CD14-positive monocyte (primary cell): ENCODE results near the gene NID2. TPM values are rescaled to one million over a fixed set of nuclear protein-coding genes. Genes with fewer than 3 reads are reported as not detected.

Experiments used
- DNase-seq, 3 donors: peaks; one replicate each; pipeline ENCODE4 v3.0.0-alpha.2; 2011 to 2022
- H2AFZ ChIP-seq: 2 replicates; pipeline ENCODE4 v1.6.0; 2012; ENCODE audit warnings: mild to moderate bottlenecking, low read depth, low read length, inconsistent platforms; ENCODE audit not compliant: insufficient read depth, poor library complexity, severe bottlenecking
- H3K27ac ChIP-seq, 2 donors: 1 replicate in 1 of 2; 2 replicates in 1 of 2; pipeline ENCODE4 v1.5.1; 2012 to 2013; ENCODE audit warnings: low read length in 2 of 2, control low read depth in 1 of 2, inconsistent platforms in 1 of 2, low read depth in 1 of 2, mild to moderate bottlenecking in 1 of 2
- H3K27me3 ChIP-seq, 2 donors: one replicate each; pipeline versions ENCODE4 v1.6.0 to v1.6.1; 2011 to 2013; ENCODE audit warnings: low read length in 2 of 2; ENCODE audit not compliant: control insufficient read depth in 2 of 2, insufficient read depth in 2 of 2
- H3K36me3 ChIP-seq, 2 donors: replicated peaks in 1 of 2; 1 replicate in 1 of 2; 2 replicates in 1 of 2; pipeline versions ENCODE4 v1.5.1 to v1.6.1; 2012 to 2013; ENCODE audit warnings: low read length in 2 of 2, control low read depth in 1 of 2, inconsistent platforms in 1 of 2, mild to moderate bottlenecking in 1 of 2; ENCODE audit not compliant: insufficient read depth in 2 of 2, control insufficient read depth in 1 of 2
- H3K4me1 ChIP-seq, 2 donors: 1 replicate in 1 of 2; 2 replicates in 1 of 2; pipeline versions ENCODE4 v1.5.1 to v1.6.1; 2012 to 2013; ENCODE audit warnings: low read length in 2 of 2, control low read depth in 1 of 2, inconsistent platforms in 1 of 2, mild to moderate bottlenecking in 1 of 2, moderate library complexity in 1 of 2; ENCODE audit not compliant: insufficient read depth in 2 of 2, control insufficient read depth in 1 of 2
- H3K4me2 ChIP-seq: replicated peaks from 2 replicates; pipeline ENCODE3; 2012; ENCODE audit warnings: low read length, moderate library complexity, mild to moderate bottlenecking; ENCODE audit not compliant: poor library complexity, severe bottlenecking; ENCODE audit errors: extremely low read depth
- H3K4me3 ChIP-seq, 3 experiments: fragments of 200-600 bp in 1 of 3; sonication (generic) in 1 of 3; replicated peaks in 1 of 3; 1 replicate in 2 of 3; 2 replicates in 1 of 3; pipeline ENCODE4 v1.5.1; 2011 to 2013; ENCODE audit warnings: low read length in 3 of 3, mild to moderate bottlenecking in 3 of 3, control low read depth in 2 of 3, low read depth in 2 of 3, inconsistent platforms in 1 of 3, moderate library complexity in 1 of 3
- H3K79me2 ChIP-seq: 2 replicates; pipeline ENCODE4 v1.6.0; 2012; ENCODE audit warnings: mild to moderate bottlenecking, control low read depth, inconsistent platforms, low read length, moderate library complexity; ENCODE audit not compliant: insufficient read depth
- H3K9ac ChIP-seq: 2 replicates; pipeline ENCODE4 v1.6.0; 2017; ENCODE audit warnings: low read length, mild to moderate bottlenecking; ENCODE audit not compliant: insufficient read depth, poor library complexity, severe bottlenecking
- H3K9me3 ChIP-seq, 2 donors: replicated peaks in 1 of 2; 1 replicate in 1 of 2; 2 replicates in 1 of 2; pipeline versions ENCODE4 v1.5.1 to v1.6.1; 2012 to 2013; ENCODE audit warnings: low read length in 2 of 2, control low read depth in 1 of 2; ENCODE audit not compliant: control insufficient read depth in 1 of 2, insufficient read depth in 1 of 2
- H4K20me1 ChIP-seq: 2 replicates; pipeline ENCODE4 v1.6.0; 2012; ENCODE audit warnings: mild to moderate bottlenecking, low read length, control low read depth, moderate library complexity; ENCODE audit not compliant: insufficient read depth
- H3K27ac Mint-ChIP-seq, 7 donors: one replicate each; pipeline ENCODE4 v1.8.0; 2020; ENCODE audit warnings: mild to moderate bottlenecking in 7 of 7, mixed read lengths in 7 of 7, moderate library complexity in 6 of 7, inconsistent platforms in 2 of 7
- H3K27me3 Mint-ChIP-seq, 3 donors: one replicate each; pipeline ENCODE4 v1.8.0; 2021 to 2022; ENCODE audit warnings: low read depth in 3 of 3, mild to moderate bottlenecking in 3 of 3, mixed read lengths in 3 of 3, moderate library complexity in 3 of 3, inconsistent platforms in 1 of 3
- H3K36me3 Mint-ChIP-seq, 2 donors: one replicate each; pipeline ENCODE4 v1.8.0; 2020; ENCODE audit warnings: mixed read lengths in 2 of 2, inconsistent platforms in 1 of 2, mild to moderate bottlenecking in 1 of 2
- H3K4me1 Mint-ChIP-seq: one replicate; pipeline ENCODE4 v1.8.0; 2020; ENCODE audit warnings: mild to moderate bottlenecking, mixed read lengths
- H3K4me3 Mint-ChIP-seq, 2 donors: one replicate each; pipeline ENCODE4 v1.8.0; 2020; ENCODE audit warnings: mild to moderate bottlenecking in 2 of 2, mixed read lengths in 2 of 2, moderate library complexity in 1 of 2
- H3K9me3 Mint-ChIP-seq, 7 donors: one replicate each; pipeline ENCODE4 v1.8.0; 2020 to 2022; ENCODE audit warnings: mixed read lengths in 7 of 7, mild to moderate bottlenecking in 6 of 7, moderate library complexity in 6 of 7, inconsistent platforms in 2 of 7
- WGBS: methylation state at CpG from one replicate; pipeline ENCODE4 v1.1.5; 2013; ENCODE audit warnings: missing lambda C conversion rate; ENCODE audit not compliant: insufficient coverage; 5-methylcytosine and 5-hydroxymethylcytosine counted together
- intact Hi-C, 2 donors: fragments of 100-400 bp; cut with micrococcal nuclease; formaldehyde crosslinking; loops; one replicate each; pipeline versions ENCODE4 v1.15.0 to v1.15.1; 2023
- polyA plus RNA-seq, 3 donors: library from polyadenylated mRNA; depleted of rRNA in 1 of 3; unstranded in 2 of 3; stranded (reverse) in 1 of 3; fragments of 300-500 nt in 2 of 3; fragments of >200 nt in 1 of 3; fragmentation: Illumina TruSeq in 2 of 3; gene quantifications; 1 replicate in 2 of 3; 2 replicates in 1 of 3; pipeline ENCODE4 v1.2.3, GENCODE V29; 2012 to 2021
- TF ChIP-seq, protein P1 (sequence below): fragments of 200-600 bp; IDR thresholded peaks from one replicate; pipeline ENCODE4 v1.8.0; 2022; ENCODE audit warnings: antibody characterized with exemption, mild to moderate bottlenecking

NID2 gene
- polyA plus RNA-seq, 3 donors, result not detected

DNA sequence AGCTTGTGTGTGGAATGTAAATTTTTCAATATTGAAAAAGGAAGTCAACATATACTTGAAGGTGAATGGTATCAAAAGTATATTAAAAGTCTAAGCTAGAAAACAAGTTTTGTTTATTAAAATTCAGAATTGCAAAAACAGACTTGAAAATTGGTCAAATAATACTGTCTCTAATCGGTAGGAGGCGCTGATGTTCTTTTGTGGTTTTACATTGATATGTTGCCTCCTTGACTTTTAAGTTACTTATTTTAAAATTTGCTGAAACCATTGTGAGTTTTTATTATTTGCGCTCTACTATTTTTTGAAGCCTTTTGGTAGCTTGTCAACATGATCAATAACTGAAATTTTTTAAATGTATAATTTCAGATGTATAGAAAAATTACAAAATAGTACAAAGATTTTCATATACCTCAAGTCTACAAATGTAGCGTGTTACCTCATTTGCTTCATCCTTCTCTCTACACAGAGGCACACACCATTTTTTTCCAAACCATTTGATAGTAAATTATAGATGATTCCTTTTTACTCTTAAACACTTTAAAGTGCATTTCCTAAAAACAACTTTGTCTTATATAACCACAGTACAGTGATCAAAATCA is 72.6 kb downstream of the NID2 start:
- Histone ChIP-seq H3K79me2 (peaks cover 25% of the 10 kb centered on the region), H2AFZ (no peak overlapping the region), H3K4me2 (no peak overlapping the region), H3K27me3 (no peaks in the 10 kb centered on the region), H3K27ac (no peak overlapping the region), H3K4me1 (no peaks in the 10 kb centered on the region), H3K9me3 (no peaks in the 10 kb centered on the region), H3K4me3 (no peak overlapping the region), H3K36me3 (peaks cover 75 to 97% of the 10 kb centered on the region in 2 donors), H3K9ac (no peak overlapping the region), H4K20me1 (peaks cover 10% of the 10 kb centered on the region)
- H3K27ac Mint-ChIP-seq, result no peak overlapping the region
- H3K36me3 Mint-ChIP-seq, result peaks cover 76 to 79% of the 10 kb centered on the region in 2 donors
- no peaks in the 10 kb centered on the region for H3K9me3 Mint-ChIP-seq
- no peaks in the 10 kb centered on the region for H3K27me3 Mint-ChIP-seq
- intact Hi-C loops, result no loop called here
- WGBS, result no CpG with 5 or more reads among the region's 4 CpGs
- TF ChIP-seq, protein P1, sequence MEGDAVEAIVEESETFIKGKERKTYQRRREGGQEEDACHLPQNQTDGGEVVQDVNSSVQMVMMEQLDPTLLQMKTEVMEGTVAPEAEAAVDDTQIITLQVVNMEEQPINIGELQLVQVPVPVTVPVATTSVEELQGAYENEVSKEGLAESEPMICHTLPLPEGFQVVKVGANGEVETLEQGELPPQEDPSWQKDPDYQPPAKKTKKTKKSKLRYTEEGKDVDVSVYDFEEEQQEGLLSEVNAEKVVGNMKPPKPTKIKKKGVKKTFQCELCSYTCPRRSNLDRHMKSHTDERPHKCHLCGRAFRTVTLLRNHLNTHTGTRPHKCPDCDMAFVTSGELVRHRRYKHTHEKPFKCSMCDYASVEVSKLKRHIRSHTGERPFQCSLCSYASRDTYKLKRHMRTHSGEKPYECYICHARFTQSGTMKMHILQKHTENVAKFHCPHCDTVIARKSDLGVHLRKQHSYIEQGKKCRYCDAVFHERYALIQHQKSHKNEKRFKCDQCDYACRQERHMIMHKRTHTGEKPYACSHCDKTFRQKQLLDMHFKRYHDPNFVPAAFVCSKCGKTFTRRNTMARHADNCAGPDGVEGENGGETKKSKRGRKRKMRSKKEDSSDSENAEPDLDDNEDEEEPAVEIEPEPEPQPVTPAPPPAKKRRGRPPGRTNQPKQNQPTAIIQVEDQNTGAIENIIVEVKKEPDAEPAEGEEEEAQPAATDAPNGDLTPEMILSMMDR, result peak; percentile 76
- DNase-seq, result peak in 1 of 3 donors; percentile 27
- peaks cover 5% of the 10 kb centered on the region for H3K4me1 Mint-ChIP-seq
- no peak overlapping the region for H3K4me3 Mint-ChIP-seq

DNA sequence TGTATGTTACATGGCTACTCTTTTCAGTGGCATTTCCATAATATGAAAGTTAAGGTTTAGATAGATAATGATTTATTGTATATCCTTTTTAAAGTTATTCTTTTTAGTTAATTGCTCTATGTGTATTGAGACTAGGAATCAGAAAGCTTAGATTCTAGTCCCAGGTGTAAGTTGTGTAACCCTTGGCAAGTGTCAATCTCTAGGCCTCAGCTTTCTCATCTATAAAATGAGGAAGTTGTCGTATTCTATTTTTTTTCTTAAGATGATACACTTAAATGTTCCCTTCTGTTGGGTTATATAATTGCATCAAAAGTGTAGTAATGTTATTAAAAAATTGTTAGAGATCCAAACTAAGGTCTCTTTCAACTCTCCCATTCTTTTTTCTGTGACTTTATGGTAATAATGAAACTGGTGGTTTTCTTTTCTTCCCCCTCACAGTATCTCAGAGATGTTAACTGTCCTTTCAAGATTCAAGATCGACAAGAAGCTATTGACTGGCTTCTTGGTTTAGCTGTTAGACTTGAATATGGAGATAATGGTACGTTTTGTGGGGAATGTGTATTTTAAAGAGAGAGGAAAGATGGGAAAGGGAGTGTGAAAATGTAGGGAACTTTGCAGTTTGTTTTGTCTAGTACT is 75.5 kb downstream of the NID2 start:
- Mint-ChIP-seq H3K4me3 (no peak overlapping the region), H3K4me1 (peaks cover 17% of the 10 kb centered on the region), H3K27ac (peak overlapping the region in 1 of 7 donors; percentile 4), H3K36me3 (peaks cover 52 to 56% of the 10 kb centered on the region in 2 donors), H3K9me3 (no peaks in the 10 kb centered on the region), H3K27me3 (no peaks in the 10 kb centered on the region)
- H3K9me3 ChIP-seq, result no peaks in the 10 kb centered on the region
- H3K9ac ChIP-seq, result no peak overlapping the region
- no peak overlapping the region for H3K4me2 ChIP-seq
- peaks cover 48 to 70% of the 10 kb centered on the region in 2 donors for H3K36me3 ChIP-seq
- intact Hi-C loops, result no loop called here
- DNase-seq, result no peak
- TF ChIP-seq, protein P1, result no peak
- peaks cover 44% of the 10 kb centered on the region for H3K79me2 ChIP-seq
- H2AFZ ChIP-seq, result no peak overlapping the region
- no CpG with 5 or more reads among the region's 3 CpGs for whole genome bisulfite sequencing
- no peak overlapping the region for H3K4me3 ChIP-seq
- H3K27me3 ChIP-seq, result no peaks in the 10 kb centered on the region
- peak overlapping the region in 1 of 2 donors; percentile 30 for H3K27ac ChIP-seq
- peaks cover 11 to 17% of the 10 kb centered on the region in 2 donors for H3K4me1 ChIP-seq
- peaks cover 10% of the 10 kb centered on the region for H4K20me1 ChIP-seq
